Measurements from ENCODE around the gene MYOM1. TPM values are rescaled to one million over a fixed set of nuclear protein-coding genes. Genes with fewer than 3 reads are reported as not detected.

Gene MYOM1
- total and polyA plus RNA-seq, 2 donors from 2014 or later = 2.1 to 6.8 TPM

DNA sequence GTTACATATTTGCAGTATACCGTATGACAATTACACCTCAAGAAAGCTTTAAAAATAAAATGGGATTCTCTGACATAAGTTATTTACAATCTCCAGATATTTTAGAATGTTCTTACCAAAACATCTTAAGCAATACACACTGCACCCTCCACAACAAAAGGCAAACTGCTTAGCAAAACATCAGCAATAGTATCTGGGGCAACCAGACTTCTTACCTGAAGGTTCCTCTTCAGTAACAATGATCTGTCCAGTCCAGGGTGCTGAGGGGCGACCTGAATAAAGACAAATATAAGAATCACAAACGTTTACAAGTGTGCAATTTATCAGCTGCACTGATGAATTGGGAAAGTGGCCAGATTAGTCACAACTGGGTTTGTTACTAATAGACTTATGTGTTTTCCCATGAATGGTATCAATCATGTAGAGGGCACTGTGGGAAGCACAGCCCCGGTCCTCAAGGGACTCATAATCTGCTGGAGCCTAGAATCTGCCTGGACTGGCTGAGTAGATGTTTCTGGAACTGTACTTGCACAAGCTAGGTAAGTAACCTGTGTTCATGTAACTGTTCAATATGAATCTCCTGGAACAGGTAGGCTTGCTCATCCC is 70.7 kb downstream of the MYOM1 start:
- H3K4me3 ChIP-seq (ENCODE audit: low read length in 3 of 3) = no peak overlapping the region
- FAIRE-seq = no peak
- TF ChIP-seq, protein P1, sequence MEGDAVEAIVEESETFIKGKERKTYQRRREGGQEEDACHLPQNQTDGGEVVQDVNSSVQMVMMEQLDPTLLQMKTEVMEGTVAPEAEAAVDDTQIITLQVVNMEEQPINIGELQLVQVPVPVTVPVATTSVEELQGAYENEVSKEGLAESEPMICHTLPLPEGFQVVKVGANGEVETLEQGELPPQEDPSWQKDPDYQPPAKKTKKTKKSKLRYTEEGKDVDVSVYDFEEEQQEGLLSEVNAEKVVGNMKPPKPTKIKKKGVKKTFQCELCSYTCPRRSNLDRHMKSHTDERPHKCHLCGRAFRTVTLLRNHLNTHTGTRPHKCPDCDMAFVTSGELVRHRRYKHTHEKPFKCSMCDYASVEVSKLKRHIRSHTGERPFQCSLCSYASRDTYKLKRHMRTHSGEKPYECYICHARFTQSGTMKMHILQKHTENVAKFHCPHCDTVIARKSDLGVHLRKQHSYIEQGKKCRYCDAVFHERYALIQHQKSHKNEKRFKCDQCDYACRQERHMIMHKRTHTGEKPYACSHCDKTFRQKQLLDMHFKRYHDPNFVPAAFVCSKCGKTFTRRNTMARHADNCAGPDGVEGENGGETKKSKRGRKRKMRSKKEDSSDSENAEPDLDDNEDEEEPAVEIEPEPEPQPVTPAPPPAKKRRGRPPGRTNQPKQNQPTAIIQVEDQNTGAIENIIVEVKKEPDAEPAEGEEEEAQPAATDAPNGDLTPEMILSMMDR (IDR thresholded peaks at IDR 0.05; ENCODE audit: borderline replicate concordance, extremely low read depth, insufficient read depth) = no peak
- no peak overlapping the region for H3K9ac ChIP-seq (ENCODE audit: low read length in 3 of 3)
- H3K27ac ChIP-seq (ENCODE audit: low read depth in 2 of 2, low read length in 2 of 2) = no peak overlapping the region
- DNase-seq = no peak
- H3K9me3 ChIP-seq (ENCODE audit: control insufficient read depth in 2 of 3, insufficient read depth in 1 of 3, low read length in 3 of 3) = no peaks in the 10 kb centered on the region
- intact Hi-C loops (cut with DNase I) = no loop called here
- no peaks in the 10 kb centered on the region for H3K36me3 ChIP-seq (ENCODE audit: control insufficient read depth in 2 of 3, insufficient read depth in 3 of 3, low read length in 3 of 3)
- no peaks in the 10 kb centered on the region for H3K4me1 ChIP-seq (ENCODE audit: control insufficient read depth in 2 of 3, insufficient read depth in 2 of 3, low read depth in 1 of 3, low read length in 3 of 3)
- H3K27me3 ChIP-seq (ENCODE audit: control insufficient read depth, insufficient read depth, low read length) = no peaks in the 10 kb centered on the region

DNA sequence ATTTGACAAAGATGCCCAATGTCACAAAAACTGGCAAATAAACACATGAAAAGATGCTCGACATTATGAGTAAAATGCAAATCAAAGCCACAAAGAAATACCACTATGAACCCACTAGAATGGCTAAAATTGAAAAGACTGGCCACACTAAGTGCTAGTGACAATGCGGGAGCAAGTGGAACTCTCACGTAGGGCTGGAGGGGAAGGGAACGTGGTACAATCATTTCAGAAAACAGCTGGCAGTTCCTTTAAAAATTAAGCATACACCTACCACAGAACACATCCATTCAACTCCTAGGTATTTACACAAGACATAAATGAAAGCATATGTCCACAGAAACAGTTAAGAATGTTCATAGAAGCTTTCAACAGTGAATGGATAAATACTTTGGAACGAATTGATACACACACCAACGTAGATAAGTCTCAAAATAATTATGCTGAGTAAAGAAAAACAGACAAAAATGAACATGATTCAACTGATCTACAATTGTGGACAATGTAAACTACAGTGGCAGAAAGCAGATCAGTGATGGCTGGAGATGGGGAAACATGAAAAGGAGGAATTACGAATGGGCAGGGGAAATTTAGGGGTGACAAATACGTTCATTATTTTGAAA is 71.7 kb downstream of the MYOM1 start:
- TF ChIP-seq, protein P1 (IDR thresholded peaks at IDR 0.05; ENCODE audit: borderline replicate concordance, extremely low read depth, insufficient read depth) = no peak
- no peak for DNase-seq
- no peak overlapping the region for H3K4me3 ChIP-seq (ENCODE audit: low read length in 3 of 3)
- no peaks in the 10 kb centered on the region for H3K9me3 ChIP-seq (ENCODE audit: control insufficient read depth in 2 of 3, insufficient read depth in 1 of 3, low read length in 3 of 3)
- H3K27ac ChIP-seq (ENCODE audit: low read depth in 2 of 2, low read length in 2 of 2) = no peak overlapping the region
- intact Hi-C loops (cut with DNase I) = no loop called here
- H3K4me1 ChIP-seq (ENCODE audit: control insufficient read depth in 2 of 3, insufficient read depth in 2 of 3, low read depth in 1 of 3, low read length in 3 of 3) = no peaks in the 10 kb centered on the region
- no peak overlapping the region for H3K9ac ChIP-seq (ENCODE audit: low read length in 3 of 3)
- H3K27me3 ChIP-seq (ENCODE audit: control insufficient read depth, insufficient read depth, low read length) = no peaks in the 10 kb centered on the region
- H3K36me3 ChIP-seq (ENCODE audit: control insufficient read depth in 2 of 3, insufficient read depth in 3 of 3, low read length in 3 of 3) = no peaks in the 10 kb centered on the region
- no peak for FAIRE-seq

DNA sequence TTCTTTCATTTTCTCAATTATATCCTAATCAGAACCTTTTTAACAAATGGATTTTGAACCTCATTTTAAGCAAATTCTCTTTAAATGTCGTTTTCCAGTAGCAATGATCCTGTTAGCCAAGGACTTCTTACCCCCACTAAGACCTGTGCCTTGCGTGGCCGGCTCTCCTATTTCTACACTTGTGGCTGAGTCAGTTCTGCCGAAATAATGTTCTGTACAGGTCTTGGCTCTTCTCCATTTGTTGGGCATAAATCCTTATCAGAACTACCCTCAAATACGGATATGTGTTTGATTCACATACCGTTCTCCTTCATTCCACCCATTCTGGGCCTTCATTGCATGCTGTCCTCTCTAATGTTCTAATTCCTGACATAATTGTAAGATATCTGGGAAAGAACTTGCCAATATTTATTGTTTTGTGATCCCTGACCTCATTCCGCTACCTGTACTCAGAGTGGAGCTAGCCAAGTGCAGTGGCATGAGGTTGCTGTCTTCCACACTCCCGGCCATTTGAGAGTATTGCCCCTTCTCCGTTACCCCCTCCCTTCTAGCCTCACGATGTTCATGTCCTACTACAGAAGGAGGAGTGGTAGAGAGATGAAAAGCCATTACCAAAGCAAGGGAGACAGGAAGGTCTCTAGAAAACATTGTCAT is 78.7 kb downstream of the MYOM1 start:
- no peak for DNase-seq
- intact Hi-C loops (cut with DNase I) = no loop called here
- TF ChIP-seq, protein P1 (IDR thresholded peaks at IDR 0.05; ENCODE audit: borderline replicate concordance, extremely low read depth, insufficient read depth) = no peak
- Histone ChIP-seq H3K9ac (ENCODE audit: low read length in 3 of 3) (no peak overlapping the region), H3K4me3 (ENCODE audit: low read length in 3 of 3) (no peak overlapping the region), H3K27ac (ENCODE audit: low read depth in 2 of 2, low read length in 2 of 2) (no peak overlapping the region), H3K27me3 (ENCODE audit: control insufficient read depth, insufficient read depth, low read length) (no peaks in the 10 kb centered on the region), H3K9me3 (ENCODE audit: control insufficient read depth in 2 of 3, insufficient read depth in 1 of 3, low read length in 3 of 3) (no peaks in the 10 kb centered on the region), H3K36me3 (ENCODE audit: control insufficient read depth in 2 of 3, insufficient read depth in 3 of 3, low read length in 3 of 3) (no peaks in the 10 kb centered on the region), H3K4me1 (ENCODE audit: control insufficient read depth in 2 of 3, insufficient read depth in 2 of 3, low read depth in 1 of 3, low read length in 3 of 3) (no peaks in the 10 kb centered on the region)
- no peak for FAIRE-seq

Data from kidney (tissue), 14 donors.